A172 (cell line): ENCODE results near the gene TEX52. TPM values are rescaled to one million over a fixed set of nuclear protein-coding genes. Genes with fewer than 3 reads are reported as not detected.
"Not testable (repeated sequence)": the region's sequence is repeated elsewhere in the genome, so short reads cannot be mapped to it uniquely, and the experiment has no call there.

Experiments
- DNase-seq: peaks from one replicate; pipeline ENCODE4 v3.0.0-alpha.2; 2015; ENCODE audit warnings: low spot score
- total RNA-seq: library from RNA; depleted of rRNA; stranded (reverse); fragments of >200 nt; shearing (Covaris generic); gene quantifications from 2 replicates; pipeline ENCODE4 v1.2.3, GENCODE V29; 2014

Gene TEX52
- total RNA-seq, 1 experiment from 2014 or later = not detected

GRCh38 chr12:2864198-2864597 is 7.4 kb upstream of the TEX52 start:
- DNase-seq = no peak

DNA sequence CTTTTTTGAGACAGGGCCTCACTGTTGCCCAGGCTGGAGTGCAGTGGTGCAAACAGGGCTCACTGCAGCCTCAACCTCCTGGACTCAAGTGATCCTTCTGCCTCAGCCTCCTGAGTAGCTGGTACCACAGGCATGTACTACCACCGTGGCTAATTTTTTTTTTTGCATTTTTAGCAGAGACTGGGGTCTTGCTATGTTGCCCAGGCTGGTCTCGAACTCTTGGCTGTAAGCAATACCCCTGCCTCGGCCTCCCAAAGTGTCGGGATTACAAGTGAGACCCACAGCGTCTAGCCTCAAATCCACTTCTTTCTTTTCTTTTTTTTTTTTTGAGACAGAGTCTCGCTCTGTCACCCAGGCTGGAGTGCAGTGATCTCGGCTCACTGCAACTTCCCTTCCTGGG is 6.6 kb upstream of the TEX52 start:
- DNase-seq = not testable (repeated sequence)

DNA sequence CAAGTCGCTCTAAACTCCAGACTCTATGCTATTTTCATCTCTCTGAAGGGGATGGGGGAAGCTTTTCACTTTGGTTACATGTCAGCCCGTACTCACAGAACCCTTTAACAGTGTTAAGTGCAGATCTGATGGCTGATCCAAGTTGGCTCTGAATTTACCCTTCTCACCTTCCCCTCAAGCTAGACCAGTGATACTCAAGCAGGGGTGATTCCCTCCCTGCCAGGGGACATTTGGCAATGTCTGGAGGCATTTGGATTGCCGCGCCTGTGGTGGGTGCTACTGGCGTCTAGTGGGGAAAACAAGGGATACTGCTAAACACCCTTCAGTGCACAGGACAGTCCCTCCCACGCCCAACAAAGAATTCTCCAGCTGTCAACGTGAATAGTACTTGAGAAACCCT is 6.0 kb upstream of the TEX52 start:
- no peak for DNase-seq

DNA sequence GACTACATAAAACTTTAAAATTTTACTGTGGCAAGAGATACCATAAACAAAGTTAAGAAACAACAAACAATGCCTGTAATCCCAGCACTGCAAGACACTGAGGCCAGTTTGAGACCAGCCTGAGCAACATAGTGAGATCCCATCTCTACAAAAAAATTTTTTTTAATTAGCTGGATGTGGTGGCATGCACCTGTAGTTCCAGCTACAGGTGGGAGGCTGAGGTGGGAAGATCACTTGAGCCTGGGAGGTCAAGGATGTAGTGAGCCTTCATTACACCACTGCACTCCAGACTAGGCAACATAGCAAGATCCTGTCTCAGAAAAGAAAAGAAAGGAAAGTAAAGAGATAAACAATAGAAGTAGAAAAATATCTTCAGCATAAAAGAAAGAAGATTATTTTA is 3.3 kb upstream of the TEX52 start:
- DNase-seq = no peak

DNA sequence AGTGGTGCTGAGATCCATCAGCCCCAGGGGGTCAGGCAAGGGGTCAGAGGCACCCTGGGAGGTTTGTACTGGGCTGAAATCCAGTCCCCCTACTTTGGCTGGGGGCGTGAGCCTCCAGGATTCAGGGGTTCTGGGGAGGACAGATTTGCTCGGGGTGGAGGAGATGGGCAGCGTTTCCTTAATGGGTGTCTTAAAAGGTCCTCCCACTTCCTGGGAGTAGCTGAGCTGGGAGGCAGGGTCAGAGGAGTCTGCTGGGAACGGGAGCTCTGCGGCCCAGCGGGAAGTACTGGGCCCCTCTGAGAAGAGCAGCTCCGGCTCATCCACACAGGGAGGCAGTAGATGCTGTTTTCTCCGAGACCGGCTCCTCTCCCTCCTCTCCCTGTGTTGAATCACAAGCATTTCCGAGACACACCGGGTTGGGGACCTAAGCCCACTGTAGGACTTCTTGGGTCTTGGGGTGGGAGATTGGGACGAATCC is 2.1 kb upstream of the TEX52 start:
- DNase-seq = no peak

GRCh38 chr12:2858334-2858733 is 1.5 kb upstream of the TEX52 start:
- DNase-seq = no peak

GRCh38 chr12:2857576-2857975 is 737 bp upstream of the TEX52 start:
- no peak for DNase-seq

- peak; percentile 10 for DNase-seq
Measured at GRCh38 chr12:2856051-2856450, 788 bp downstream of the TEX52 start.

GRCh38 chr12:2855546-2855945 is 1.3 kb downstream of the TEX52 start:
- no peak for DNase-seq

DNA sequence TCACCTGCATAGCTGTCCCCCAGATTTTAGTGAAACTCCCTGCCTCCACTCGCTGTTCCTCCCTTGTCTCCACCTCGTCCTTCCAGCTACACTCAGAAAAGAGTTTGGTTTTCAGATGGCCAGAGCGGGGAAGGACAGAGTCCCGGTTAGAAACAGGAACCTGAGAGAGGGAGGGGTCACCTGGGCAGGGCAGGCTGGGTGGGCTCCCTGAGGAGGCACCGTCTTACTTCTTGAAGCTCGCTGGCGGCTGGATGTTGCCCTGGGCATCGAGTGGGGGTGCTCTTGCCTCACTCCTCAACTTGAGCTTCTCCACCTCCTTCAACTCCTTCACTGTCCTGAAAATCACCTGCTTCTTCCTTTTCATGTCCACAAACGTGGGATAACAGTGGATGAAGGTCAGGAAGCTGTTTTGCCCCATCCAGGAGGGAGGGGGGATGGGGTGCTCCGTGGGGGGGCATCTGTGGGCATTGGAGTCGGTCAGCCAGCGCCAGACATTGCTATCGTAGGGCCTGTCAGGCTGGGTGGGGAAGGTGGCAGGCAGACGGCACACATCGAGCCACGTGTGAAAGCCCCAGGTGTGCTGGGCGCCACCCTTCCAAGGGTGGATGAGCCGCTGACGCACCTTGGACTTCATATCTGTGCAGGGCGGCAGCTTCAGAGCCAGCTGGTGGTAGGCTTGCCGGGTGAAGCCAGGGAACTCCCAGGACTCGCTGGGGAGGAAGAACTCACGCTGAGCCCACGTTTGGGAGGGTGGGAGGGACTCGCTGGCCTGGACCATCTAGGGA is 2.0 kb downstream of the TEX52 start:
- no peak for DNase-seq

GRCh38 chr12:2853626-2854025 is 3.2 kb downstream of the TEX52 start:
- DNase-seq = peak; percentile 62

- DNase-seq = no peak
Measured at GRCh38 chr12:2851931-2852330, 4.9 kb downstream of the TEX52 start.

- DNase-seq = no peak
Measured at GRCh38 chr12:2845280-2845679, 11.6 kb downstream of the TEX52 start.

- no peak for DNase-seq
Measured at GRCh38 chr12:2844786-2845185, 12.1 kb downstream of the TEX52 start.

DNA sequence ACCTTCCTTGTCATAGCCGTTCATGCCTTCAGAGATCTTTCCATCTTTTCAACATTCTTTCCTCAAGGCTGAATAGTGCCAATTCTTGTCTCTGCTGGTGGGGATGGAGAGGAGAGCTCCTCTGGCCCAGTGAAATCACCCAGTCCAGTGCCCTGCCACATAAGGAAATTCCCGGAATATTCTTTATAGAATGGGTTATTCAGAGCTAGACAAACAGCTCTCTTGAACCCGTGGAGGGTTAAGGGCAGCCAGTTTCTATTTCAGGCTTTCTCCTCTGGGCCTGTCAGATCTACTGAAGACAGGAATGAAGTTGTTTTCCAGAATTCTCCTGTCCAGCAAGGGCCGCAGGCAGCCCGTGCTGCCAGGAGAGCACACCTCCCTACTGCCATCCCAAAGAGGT is 13.9 kb downstream of the TEX52 start:
- DNase-seq = no peak

GRCh38 chr12:2841056-2841650 is 15.7 kb downstream of the TEX52 start:
- no peak for DNase-seq

- DNase-seq = no peak
Measured at GRCh38 chr12:2836574-2836973, 20.3 kb downstream of the TEX52 start.

GRCh38 chr12:2835691-2836403 is 21.0 kb downstream of the TEX52 start:
- no peak for DNase-seq

- DNase-seq = no peak
Measured at GRCh38 chr12:2834581-2835491, 22.0 kb downstream of the TEX52 start, which contains the start of gene NRIP2. Gene NRIP2, minus strand, starts transcription at chr12:2835035. Its CDS starts 52 bp downstream, at chr12:2834983.

DNA sequence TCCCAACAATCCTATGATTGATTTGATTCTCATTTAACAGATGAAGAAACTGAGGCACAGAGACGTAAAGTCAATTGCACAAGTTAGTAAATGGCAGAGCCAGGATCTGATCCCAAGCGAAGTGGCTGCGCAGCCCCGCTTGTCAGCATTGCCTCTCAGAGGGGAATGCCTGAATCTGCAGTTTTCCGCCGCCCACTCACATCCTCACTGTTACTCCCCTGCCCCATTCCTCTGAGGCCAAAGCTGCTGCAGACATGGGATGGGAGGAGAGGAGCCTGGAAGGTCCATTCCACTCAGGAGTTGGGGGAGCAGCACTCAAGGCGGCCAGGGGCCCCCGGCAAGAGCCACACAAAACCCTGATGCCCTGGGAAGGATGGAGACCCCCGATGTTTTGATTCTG is 23.0 kb downstream of the TEX52 start:
- no peak for DNase-seq

DNA sequence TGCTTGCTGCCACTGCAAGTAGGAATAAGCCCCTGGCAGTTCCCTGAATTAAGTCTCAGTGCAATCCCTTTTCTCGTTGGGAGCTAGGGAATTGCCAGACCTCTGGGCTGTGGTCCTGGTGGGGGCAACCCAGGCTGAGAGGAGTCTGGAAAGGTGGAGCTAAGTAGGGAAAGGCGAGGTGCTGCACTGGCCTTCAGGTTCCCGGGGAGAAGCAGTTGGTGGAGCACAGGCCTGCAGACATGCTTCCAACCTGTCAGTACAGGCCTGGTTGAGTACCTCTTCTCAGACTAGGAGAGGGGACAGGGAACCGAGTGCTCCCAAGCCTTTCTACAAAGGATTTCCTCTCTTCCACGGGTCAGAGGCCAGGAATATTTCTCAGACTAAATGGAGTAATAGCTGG is 23.5 kb downstream of the TEX52 start:
- no peak for DNase-seq
